HG03575 (cell line): ENCODE results near the gene CPEB4.

ENCODE experiments used
- ATAC-seq: cut with Tn5 transposase; IDR thresholded peaks from one replicate; pipeline ENCODE4 v1.9.1; 2021; ENCODE audit not compliant: unreplicated experiment, insufficient number of reproducible peaks, low FRiP score; ENCODE audit errors: extremely low read depth

CPEB4 gene

GRCh38 chr5:173858021-173858669, 30.0 kb upstream of the CPEB4 start:
- no peak for ATAC-seq

- ATAC-seq = no peak
Observed at GRCh38 chr5:173858670-173859407, 29.3 kb upstream of the CPEB4 start.

- ATAC-seq = no peak
Observed at GRCh38 chr5:173859408-173860159, 28.6 kb upstream of the CPEB4 start.

GRCh38 chr5:173862047-173862477, 26.1 kb upstream of the CPEB4 start:
- ATAC-seq = no peak

GRCh38 chr5:173863359-173863758, 24.8 kb upstream of the CPEB4 start:
- ATAC-seq = no peak

- ATAC-seq = no peak
Observed at GRCh38 chr5:173864126-173865050, 23.8 kb upstream of the CPEB4 start.

GRCh38 chr5:173866243-173866857, 21.8 kb upstream of the CPEB4 start:
- ATAC-seq = no peak

- no peak for ATAC-seq
Observed at GRCh38 chr5:173866858-173867679, 21.1 kb upstream of the CPEB4 start.

GRCh38 chr5:173868096-173868880, 19.9 kb upstream of the CPEB4 start:
- no peak for ATAC-seq

- no peak for ATAC-seq
Observed at GRCh38 chr5:173869316-173869715, 18.8 kb upstream of the CPEB4 start.

GRCh38 chr5:173872957-173873305, 15.2 kb upstream of the CPEB4 start:
- ATAC-seq = no peak

- ATAC-seq = no peak
Observed at GRCh38 chr5:173873306-173873922, 14.7 kb upstream of the CPEB4 start.

- no peak for ATAC-seq
Observed at GRCh38 chr5:173875189-173875588, 13.0 kb upstream of the CPEB4 start.

- ATAC-seq = no peak
Observed at GRCh38 chr5:173878224-173878967, 9.8 kb upstream of the CPEB4 start.

- ATAC-seq = no peak
Observed at GRCh38 chr5:173880306-173880985, 7.7 kb upstream of the CPEB4 start.
